ENCODE measurements around the gene GZMM.

GZMM gene

DNA sequence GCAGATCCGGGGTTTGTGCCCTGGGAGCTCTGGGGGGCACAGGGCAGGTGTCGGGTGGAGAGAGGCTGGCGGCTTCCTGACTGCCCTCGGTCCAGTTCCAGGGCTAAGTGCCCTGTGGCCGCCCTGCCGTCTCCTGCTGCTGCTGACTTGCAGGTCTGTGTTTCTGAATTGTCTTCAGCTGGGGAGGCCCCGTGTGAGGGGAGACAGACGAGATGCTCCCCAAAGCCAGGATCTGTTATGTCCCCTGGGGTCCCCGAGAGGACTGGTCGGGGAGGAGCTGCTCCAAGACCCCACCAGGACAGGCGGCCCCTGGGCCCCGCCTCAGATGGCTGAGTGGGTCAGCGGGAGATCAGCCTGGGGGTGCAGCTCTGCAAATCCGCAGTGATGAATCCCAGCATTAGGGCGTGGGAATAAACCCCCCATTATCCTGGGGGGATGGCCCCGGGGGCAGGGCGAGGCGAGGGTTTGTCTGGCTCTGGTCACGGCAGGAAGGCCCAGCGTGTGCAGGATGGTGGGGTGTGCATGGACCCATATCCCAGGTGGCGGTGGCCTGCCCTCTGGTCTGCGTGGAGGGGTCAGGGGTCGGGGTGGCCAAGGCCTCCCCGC lies 50.5 kb downstream of the GZMM start:
- DNase-seq = no peak

DNA sequence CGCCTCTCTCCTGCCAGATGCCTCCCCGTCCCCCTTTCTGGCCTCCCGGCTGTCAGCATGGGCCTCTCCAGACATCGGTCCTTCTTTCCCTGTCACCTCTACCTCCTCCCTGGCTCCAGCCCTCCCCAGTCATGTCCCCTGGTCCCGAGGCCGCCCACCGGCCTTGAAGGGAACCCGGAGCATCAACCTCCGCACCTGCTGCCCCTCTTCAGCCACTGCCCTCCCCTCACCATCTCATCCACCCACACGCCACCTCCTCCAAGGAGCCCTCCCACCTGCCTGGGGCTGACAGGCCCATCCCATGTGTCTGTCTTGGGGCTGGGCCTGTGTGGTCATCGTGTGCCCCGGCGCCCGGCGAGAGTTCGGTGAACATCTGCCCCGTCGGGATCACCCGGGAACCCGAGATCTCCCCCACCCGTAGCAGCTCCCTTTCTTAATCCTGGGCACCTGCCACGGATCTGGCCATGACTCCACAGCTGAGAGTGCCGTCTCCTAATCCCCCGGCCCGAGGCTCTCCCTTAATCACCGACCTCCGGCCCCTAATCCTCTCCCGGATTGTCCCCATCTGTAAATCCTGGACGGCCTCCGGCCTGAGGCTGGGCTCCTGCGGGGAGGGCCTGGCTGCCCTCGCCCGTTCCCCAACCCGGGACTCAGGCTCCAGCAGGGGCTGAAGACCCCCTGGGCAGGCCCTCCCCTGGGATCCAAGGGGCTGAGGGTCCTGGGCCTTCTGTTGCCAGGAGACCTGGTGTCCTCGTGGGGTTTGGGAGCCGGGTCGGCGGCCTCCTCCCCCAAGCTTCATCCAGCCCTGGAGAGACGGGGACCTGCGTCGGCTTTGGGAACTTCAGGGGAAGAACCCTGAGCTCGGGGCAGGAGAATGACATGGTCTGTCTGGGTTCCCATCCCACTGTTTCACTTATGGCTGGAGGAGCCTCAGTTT lies 51.7 kb downstream of the GZMM start:
- no peak for DNase-seq

DNA sequence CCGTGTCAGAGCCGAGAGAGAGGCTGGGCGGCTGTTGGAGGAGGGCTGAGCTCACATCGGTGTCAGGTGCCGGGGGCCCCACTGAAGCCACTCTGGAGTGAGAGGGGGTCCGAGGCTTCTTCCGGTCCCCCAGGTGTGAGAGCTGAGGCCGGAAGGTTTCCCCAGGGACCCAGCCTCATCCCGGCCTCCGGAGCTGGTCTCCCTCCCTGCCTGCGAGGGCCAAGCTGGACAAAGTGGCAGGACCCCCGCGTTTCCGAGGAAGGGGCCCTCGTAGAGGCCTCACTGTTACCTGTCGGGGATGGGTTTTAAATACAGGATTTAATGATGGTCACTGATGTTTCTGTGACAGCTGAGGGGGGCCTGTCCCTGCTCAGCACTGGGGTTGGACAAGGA lies 52.4 kb downstream of the GZMM start:
- DNase-seq = no peak

DNA sequence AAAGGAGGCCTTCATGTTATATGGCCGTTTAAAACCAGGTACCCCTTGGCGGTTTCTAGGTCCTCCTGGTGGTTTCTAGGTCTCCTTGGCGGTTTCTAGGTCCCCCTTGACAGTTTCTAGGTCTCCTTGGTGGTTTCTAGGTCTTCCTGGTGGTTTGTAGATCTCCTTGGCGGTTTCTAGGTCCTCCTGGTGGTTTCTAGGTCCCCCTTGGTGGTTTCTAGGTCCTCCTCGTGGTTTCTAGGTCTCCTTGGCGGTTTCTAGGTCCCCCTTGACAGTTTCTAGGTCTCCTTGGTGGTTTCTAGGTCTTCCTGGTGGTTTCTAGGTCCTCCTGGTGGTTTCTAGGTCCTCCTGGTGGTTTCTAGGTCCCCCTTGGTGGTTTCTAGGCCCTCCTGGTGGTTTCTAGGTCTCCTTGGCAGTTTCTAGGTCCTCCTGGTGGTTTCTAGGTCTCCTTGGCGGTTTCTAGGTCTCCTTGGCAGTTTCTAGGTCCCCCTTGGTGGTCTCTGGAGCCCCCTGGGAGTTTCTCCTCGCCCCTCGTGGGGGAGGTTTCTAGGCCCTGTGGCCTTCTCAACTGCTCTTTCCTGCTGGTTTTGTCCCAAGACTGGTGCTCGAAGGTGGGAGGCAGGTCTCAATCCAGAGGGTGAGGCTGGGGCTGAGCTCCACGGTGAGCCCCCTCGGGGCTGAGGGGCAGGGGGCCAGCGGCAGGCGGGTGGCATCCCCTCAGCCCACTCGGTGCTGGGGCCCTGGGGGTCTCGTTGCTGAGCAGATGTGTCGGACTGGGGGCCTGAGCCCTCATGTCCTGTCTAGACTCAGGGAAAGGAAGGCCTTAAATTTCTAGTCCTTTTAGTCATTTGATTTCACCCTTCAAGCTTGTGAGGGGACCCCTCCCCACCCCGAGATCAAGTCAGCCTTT lies 53.8 kb downstream of the GZMM start:
- DNase-seq = no peak
